C4-2B (cell line): Measurements from ENCODE around the gene ME3.

Source experiments
- ZFX ChIP-seq: fragments of 450-650 bp; IDR thresholded peaks from 2 replicates; pipeline ENCODE4 v1.6.1; 2017
- TF ChIP-seq, protein P1 (sequence below): fragments of 450-650 bp; conservative IDR thresholded peaks from 2 replicates; pipeline ENCODE4 v1.5.1; 2017; ENCODE audit warnings: mild to moderate bottlenecking

DNA sequence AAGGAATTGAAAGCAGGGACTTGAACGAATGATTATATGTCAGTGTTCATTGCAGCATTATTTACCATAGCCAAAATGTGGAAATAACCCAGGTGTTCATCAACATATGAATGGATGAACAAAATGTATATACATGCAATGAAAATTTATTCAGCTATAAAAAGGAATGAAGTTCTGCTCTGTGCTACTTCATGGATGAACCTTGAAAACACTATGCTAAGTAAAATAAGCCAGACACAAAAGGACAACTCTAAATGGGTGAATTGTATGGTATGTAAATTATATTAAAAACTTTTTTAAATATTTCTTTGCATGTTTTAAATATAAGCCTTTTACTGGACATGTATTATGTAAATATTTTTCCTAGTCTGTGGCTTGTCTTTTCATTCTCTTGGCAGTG lies 107.0 kb downstream of the ME3 start:
- TF ChIP-seq, protein P1, sequence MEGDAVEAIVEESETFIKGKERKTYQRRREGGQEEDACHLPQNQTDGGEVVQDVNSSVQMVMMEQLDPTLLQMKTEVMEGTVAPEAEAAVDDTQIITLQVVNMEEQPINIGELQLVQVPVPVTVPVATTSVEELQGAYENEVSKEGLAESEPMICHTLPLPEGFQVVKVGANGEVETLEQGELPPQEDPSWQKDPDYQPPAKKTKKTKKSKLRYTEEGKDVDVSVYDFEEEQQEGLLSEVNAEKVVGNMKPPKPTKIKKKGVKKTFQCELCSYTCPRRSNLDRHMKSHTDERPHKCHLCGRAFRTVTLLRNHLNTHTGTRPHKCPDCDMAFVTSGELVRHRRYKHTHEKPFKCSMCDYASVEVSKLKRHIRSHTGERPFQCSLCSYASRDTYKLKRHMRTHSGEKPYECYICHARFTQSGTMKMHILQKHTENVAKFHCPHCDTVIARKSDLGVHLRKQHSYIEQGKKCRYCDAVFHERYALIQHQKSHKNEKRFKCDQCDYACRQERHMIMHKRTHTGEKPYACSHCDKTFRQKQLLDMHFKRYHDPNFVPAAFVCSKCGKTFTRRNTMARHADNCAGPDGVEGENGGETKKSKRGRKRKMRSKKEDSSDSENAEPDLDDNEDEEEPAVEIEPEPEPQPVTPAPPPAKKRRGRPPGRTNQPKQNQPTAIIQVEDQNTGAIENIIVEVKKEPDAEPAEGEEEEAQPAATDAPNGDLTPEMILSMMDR, result no peak
- no peak for TF ChIP-seq ZFX
